Natural killer cell treated with Interleukin-12 subunit alpha and Interleukin-12 subunit beta and Interleukin-15 and Interleukin-18, amount 100 ng/mL, for 72 hours (primary cell): ENCODE data around the gene ACAT1. TPM values are rescaled to one million over a fixed set of nuclear protein-coding genes. Genes with fewer than 3 reads are reported as not detected.

ENCODE experiments used
- ATAC-seq, 2 donors: fragments of 150-1000 bp; cut with Tn5 transposase in 1 of 2; sonication (Bioruptor Pico), chemical (Tn5 transposase) in 1 of 2; 2 replicates each; pipeline ENCODE4 v1.10.0; 2021
- DNase-seq: peaks from one replicate; pipeline ENCODE4 v3.0.0; 2022; ENCODE audit warnings: low spot score
- H3K27ac Mint-ChIP-seq, 2 donors: 1 replicate in 1 of 2; 2 replicates in 1 of 2; pipeline ENCODE4 v1.8.0; 2022; ENCODE audit warnings: mixed read lengths in 2 of 2, mild to moderate bottlenecking in 1 of 2, moderate library complexity in 1 of 2
- H3K27me3 Mint-ChIP-seq, 2 donors: 1 replicate in 1 of 2; 2 replicates in 1 of 2; pipeline ENCODE4 v1.8.0; 2022; ENCODE audit warnings: mixed read lengths in 2 of 2
- H3K36me3 Mint-ChIP-seq: one replicate; pipeline ENCODE4 v1.8.0; 2022; ENCODE audit warnings: mixed read lengths
- H3K4me1 Mint-ChIP-seq, 2 donors: 1 replicate in 1 of 2; 2 replicates in 1 of 2; pipeline ENCODE4 v1.8.0; 2022; ENCODE audit warnings: low read depth in 2 of 2, mixed read lengths in 2 of 2, mild to moderate bottlenecking in 1 of 2
- H3K4me3 Mint-ChIP-seq: one replicate; pipeline ENCODE4 v1.8.0; 2022; ENCODE audit warnings: mixed read lengths
- H3K9me3 Mint-ChIP-seq: 2 replicates; pipeline ENCODE4 v1.8.0; 2022; ENCODE audit warnings: mixed read lengths
- total RNA-seq, 2 donors: library from RNA; stranded (reverse); gene quantifications; one replicate each; pipeline ENCODE4 v1.2.3, GENCODE V29; 2022

Gene ACAT1
- total RNA-seq, 2 donors from 2014 or later: 32.9 to 69.1 TPM

GRCh38 chr11:108170184-108170583 lies 48.8 kb downstream of the ACAT1 start:
- no peaks in the 10 kb centered on the region for H3K9me3 Mint-ChIP-seq
- peak overlapping the region; percentile 80 for H3K4me3 Mint-ChIP-seq

DNA sequence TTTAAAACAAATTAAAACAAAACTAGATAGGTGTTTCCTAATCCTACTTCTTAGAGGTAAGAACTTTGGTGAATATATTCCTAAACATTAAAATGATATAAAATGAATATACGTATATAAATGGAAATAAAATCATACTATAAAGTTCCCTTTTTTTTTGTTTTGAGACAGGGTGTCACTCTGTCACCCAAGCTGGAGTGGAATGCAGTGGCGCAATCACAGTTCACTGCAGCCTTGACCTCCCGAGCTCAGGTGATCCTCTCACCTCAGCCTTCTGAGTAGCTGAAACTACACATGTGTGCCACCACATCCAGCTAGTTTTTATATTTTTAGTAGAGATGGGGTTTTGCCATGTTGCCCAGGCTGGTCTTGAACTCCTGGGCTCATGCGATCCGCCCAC lies 56.2 kb downstream of the ACAT1 start:
- ATAC-seq (no peak), DNase-seq (no peak)
- no peak overlapping the region for H3K4me3 Mint-ChIP-seq
- H3K9me3 Mint-ChIP-seq: no peaks in the 10 kb centered on the region
- peaks cover 0 to 3% of the 10 kb centered on the region in 2 donors for H3K4me1 Mint-ChIP-seq
- peaks cover 25% of the 10 kb centered on the region for H3K36me3 Mint-ChIP-seq
- no peak overlapping the region for H3K27ac Mint-ChIP-seq
- no peaks in the 10 kb centered on the region for H3K27me3 Mint-ChIP-seq

More at GRCh38 chr11:108170184-108170583, 48.8 kb downstream of the ACAT1 start:
- no peaks in the 10 kb centered on the region for H3K27me3 Mint-ChIP-seq
- DNase-seq (no peak), ATAC-seq (peak in 1 of 2 donors; percentile 83)
- H3K27ac Mint-ChIP-seq: peak overlapping the region; percentile 61 to 76
- H3K36me3 Mint-ChIP-seq: peaks cover 45% of the 10 kb centered on the region
- H3K4me1 Mint-ChIP-seq: peaks cover 16 to 34% of the 10 kb centered on the region in 2 donors

DNA sequence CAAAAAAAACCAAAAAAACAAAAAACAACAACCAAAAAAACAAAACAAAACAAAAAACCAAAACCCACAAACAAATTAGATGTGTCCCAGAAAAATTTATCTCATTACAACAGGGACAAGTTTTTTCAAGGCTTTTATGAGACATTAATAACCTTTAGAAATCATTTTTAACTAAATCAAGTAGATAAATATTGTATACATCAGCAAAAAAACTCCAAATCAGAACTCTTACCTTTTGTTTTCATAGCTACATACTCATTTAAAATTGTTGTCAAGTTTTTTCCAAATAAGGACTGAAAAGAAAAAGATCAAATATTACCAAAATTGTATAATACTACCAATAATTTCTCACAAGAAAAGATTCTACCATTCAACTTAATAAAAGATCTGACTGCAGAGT lies 72.4 kb downstream of the ACAT1 start:
- H3K27ac Mint-ChIP-seq: no peak overlapping the region
- no peak for DNase-seq
- peaks cover 7 to 20% of the 10 kb centered on the region in 2 donors for H3K4me1 Mint-ChIP-seq
- no peaks in the 10 kb centered on the region for H3K27me3 Mint-ChIP-seq
- H3K4me3 Mint-ChIP-seq: no peak overlapping the region
- H3K9me3 Mint-ChIP-seq: no peaks in the 10 kb centered on the region
- peaks cover 6% of the 10 kb centered on the region for H3K36me3 Mint-ChIP-seq
- ATAC-seq: no peak

DNA sequence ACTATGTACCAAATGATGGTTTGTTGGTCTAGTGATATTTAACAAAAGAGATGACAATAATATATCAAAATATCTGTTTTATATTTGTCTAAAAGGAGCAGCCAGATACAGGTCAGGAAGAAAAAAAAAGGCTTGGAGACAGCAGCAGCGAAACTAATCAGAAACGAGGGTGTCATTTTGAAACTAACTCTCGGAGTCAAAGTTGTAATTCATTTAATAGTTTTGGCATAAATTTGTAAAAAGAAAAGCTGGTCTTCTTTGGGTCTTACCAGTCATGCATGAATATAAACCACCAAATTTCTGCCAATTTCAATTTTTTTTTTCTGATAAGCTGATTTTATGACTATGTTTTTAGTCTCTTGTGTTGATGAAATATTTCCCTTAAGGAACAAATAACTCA lies 75.5 kb downstream of the ACAT1 start:
- no peaks in the 10 kb centered on the region for H3K27me3 Mint-ChIP-seq
- H3K27ac Mint-ChIP-seq: peak overlapping the region in 1 of 2 donors; percentile 67
- peaks cover 4% of the 10 kb centered on the region for H3K36me3 Mint-ChIP-seq
- H3K4me1 Mint-ChIP-seq: peaks cover 29 to 43% of the 10 kb centered on the region in 2 donors
- peak overlapping the region; percentile 20 for H3K4me3 Mint-ChIP-seq
- ATAC-seq: peak in 1 of 2 donors; percentile 57
- no peaks in the 10 kb centered on the region for H3K9me3 Mint-ChIP-seq
- DNase-seq: no peak

Other genes starting within 250 kb of the ACAT1 start
- under 1 TPM; 0.19 to 0.53 TPM for gene RAB39A, start 193.1 kb upstream of the ACAT1 start, total RNA-seq
- 10 to 100 TPM; 29.9 to 51.9 TPM for gene CUL5, start 112.7 kb upstream of the ACAT1 start, total RNA-seq
- gene NPAT, start 101.1 kb downstream of the ACAT1 start, total RNA-seq: 10 to 100 TPM; 31.1 to 35.8 TPM
- gene ATM, start 101.5 kb downstream of the ACAT1 start, total RNA-seq: 100 to 1,000 TPM in 1 of 2 donors, 10 to 100 TPM in 1; 86.4 to 107 TPM